Ovary (tissue), 9 donors: ENCODE data around the gene SPRY4. TPM values are rescaled to one million over a fixed set of nuclear protein-coding genes. Genes with fewer than 3 reads are reported as not detected.

ENCODE experiments used
- DNase-seq, 5 donors: peaks; one replicate each; pipeline ENCODE4 v3.0.0-alpha.2; 2019 to 2020
- H3K27ac ChIP-seq, 2 donors: fragments of 200-600 bp; one replicate each; pipeline versions ENCODE4 v1.5.1 to v1.8.0; 2019 to 2022
- H3K27me3 ChIP-seq: fragments of 200-600 bp; one replicate; pipeline ENCODE4 v1.8.0; 2022
- H3K36me3 ChIP-seq: fragments of 200-600 bp; sonication (generic); one replicate; pipeline ENCODE4 v1.5.1; 2019
- H3K4me1 ChIP-seq: one replicate; pipeline ENCODE4 v1.8.1; 2013; ENCODE audit warnings: mild to moderate bottlenecking, moderate library complexity; ENCODE audit not compliant: insufficient read depth
- H3K4me3 ChIP-seq: fragments of 200-600 bp; sonication (generic); one replicate; pipeline ENCODE4 v1.5.1; 2017
- H3K9me3 ChIP-seq, 2 donors: fragments of 200-600 bp in 1 of 2; sonication (generic) in 1 of 2; one replicate each; pipeline versions ENCODE4 v1.5.1 to v1.8.1; 2013 to 2019; ENCODE audit warnings: mild to moderate bottlenecking in 1 of 2, moderate library complexity in 1 of 2
- CTCF ChIP-seq, 3 donors: fragments of 450-650 bp in 2 of 3; fragments of 200-600 bp in 1 of 3; IDR thresholded peaks; one replicate each; pipeline versions ENCODE4 v1.5.1 to v1.8.0; 2016 to 2022; ENCODE audit warnings: antibody characterized with exemption in 3 of 3, mild to moderate bottlenecking in 1 of 3
- EP300 ChIP-seq: sonication (generic); formaldehyde crosslinking; IDR thresholded peaks from one replicate; pipeline ENCODE4 v1.6.1; 2017; ENCODE audit warnings: antibody characterized with exemption
- POLR2A ChIP-seq: fragments of 450-650 bp; IDR thresholded peaks from one replicate; pipeline ENCODE4 v1.6.1; 2017; ENCODE audit warnings: antibody characterized with exemption, mild to moderate bottlenecking, moderate library complexity
- whole genome bisulfite sequencing, 3 donors: extraction: QIAGEN DNeasy Blood & Tissue Kit in 1 of 3; methylation state at CpG; one replicate each; pipeline versions ENCODE4 v1.1.5 to v1.1.7; 2013 to 2017; 5-methylcytosine and 5-hydroxymethylcytosine counted together
- intact Hi-C, 4 donors: fragments of 100-400 bp; cut with DNase I; formaldehyde crosslinking; loops; one replicate each; pipeline versions ENCODE4 v1.11.0 to v1.15.1; 2022 to 2023
- polyA plus RNA-seq, 2 donors: library from polyadenylated mRNA; stranded (reverse); fragments of 200-250 nt in 1 of 2; fragments of 350-450 nt in 1 of 2; fragmentation: Illumina TruSeq in 1 of 2; extraction: RNeasy Lipid Tissue Mini Kit (QIAGEN cat#74804) in 1 of 2; gene quantifications; one replicate each; pipeline ENCODE4 v1.2.3, GENCODE V29; 2013 to 2014
- total RNA-seq, 7 donors: library from RNA; depleted of rRNA in 2 of 7; stranded (reverse); fragments of >200 nt in 2 of 7; fragmentation: NEBNext Ultra II Directional in 3 of 7; extraction: Animal tissue kit (Norgen Biotek cat#: 25700) in 3 of 7; gene quantifications; one replicate each; pipeline versions ENCODE4 v1.1.0 to v1.2.4, GENCODE V29; 2016 to 2023
- donor health status: DM: no; HTN: no; CAD: no; lungs with moderate emphysema.
- donor health status: DM: no; HTN: no; CAD: no.
- donor health status: Bipolar disorder and iron deficiency.
- donor health status: DM: yes; HTN: yes; CAD: no.
- donor health status: DM: no; HTN: no; CAD: no.
- donor health status: DM: yes; HTN: yes; CAD: no.

Gene SPRY4
- total and polyA plus RNA-seq, 9 donors = 1.9 to 15.9 (median 5.5) TPM

DNA sequence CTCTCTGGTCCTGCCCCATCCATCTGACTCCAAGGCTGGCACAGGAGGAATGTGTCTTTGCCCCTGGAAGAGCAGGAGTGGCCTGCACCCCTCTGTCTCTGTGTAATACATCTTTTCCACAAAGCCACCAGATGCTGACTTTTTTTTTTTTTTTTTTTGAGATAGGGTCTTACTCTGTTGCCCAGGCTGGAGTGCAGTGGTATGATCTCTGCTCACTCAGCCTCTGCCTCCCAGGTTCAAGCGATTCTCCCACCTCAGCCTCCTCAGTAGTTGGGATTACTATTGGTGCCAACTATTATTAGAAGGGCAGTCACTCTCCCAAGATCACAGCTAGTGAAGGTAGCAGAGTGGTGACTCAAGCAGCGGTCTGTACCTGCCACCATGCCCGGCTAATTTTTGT is 19.6 kb downstream of the SPRY4 start:
- intact Hi-C loops = no loop called here
- Histone ChIP-seq H3K27ac (no peak overlapping the region), H3K36me3 (no peaks in the 10 kb centered on the region)

GRCh38 chr5:142304013-142304701 is 20.7 kb downstream of the SPRY4 start:
- no peak for TF ChIP-seq POLR2A
- TF ChIP-seq CTCF (IDR thresholded peaks at IDR 0.05) = no peak
- no peak for TF ChIP-seq EP300
- H3K27ac ChIP-seq = no peak overlapping the region
- no peaks in the 10 kb centered on the region for H3K9me3 ChIP-seq
- 87 to 90% (median 87%) methylated on average over 14 of the region's 14 CpGs for WGBS, 3 donors
- no peaks in the 10 kb centered on the region for H3K27me3 ChIP-seq
- no peaks in the 10 kb centered on the region for H3K4me1 ChIP-seq
- H3K36me3 ChIP-seq = no peaks in the 10 kb centered on the region
- intact Hi-C loops = no loop called here
- no peak for DNase-seq
- H3K4me3 ChIP-seq = no peak overlapping the region

More for the DNA sequence above, 19.6 kb downstream of the SPRY4 start:
- TF ChIP-seq CTCF (IDR thresholded peaks at IDR 0.05) = no peak
- no peak for TF ChIP-seq EP300
- TF ChIP-seq POLR2A = no peak
- DNase-seq = no peak
- no peak overlapping the region for H3K4me3 ChIP-seq
- WGBS, 3 donors = 90 to 96% (median 96%) methylated on average over 3 of the region's 3 CpGs
- H3K4me1 ChIP-seq = no peaks in the 10 kb centered on the region
- no peaks in the 10 kb centered on the region for H3K9me3 ChIP-seq
- no peaks in the 10 kb centered on the region for H3K27me3 ChIP-seq

DNA sequence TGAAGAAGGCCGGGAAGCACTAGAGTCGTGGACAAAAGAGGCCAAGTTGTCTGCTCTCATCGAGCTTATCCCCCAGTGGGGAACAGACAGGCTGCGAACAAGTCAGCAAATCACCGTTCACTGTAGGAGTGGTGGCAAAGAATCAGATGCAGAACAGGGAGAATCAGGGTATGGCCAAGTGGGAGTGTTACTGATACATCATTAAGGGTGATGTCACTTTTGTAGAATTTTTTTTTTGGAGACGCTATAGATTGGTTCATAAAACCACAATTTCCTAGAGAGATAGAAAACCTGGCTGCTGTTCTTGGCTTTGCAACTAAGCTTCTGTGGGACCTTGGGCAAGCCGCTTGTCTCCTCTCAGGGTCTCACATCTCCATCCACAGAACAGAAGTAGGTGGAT is 21.3 kb downstream of the SPRY4 start:
- TF ChIP-seq EP300 (no peak), POLR2A (no peak), CTCF (IDR thresholded peaks at IDR 0.05) (no peak)
- H3K9me3 ChIP-seq = no peaks in the 10 kb centered on the region
- no peak overlapping the region for H3K4me3 ChIP-seq
- no peaks in the 10 kb centered on the region for H3K36me3 ChIP-seq
- 60 to 69% (median 66%) methylated on average over 7 of the region's 7 CpGs for WGBS, 3 donors
- H3K4me1 ChIP-seq = no peaks in the 10 kb centered on the region
- intact Hi-C loops = no loop called here
- DNase-seq = no peak
- no peaks in the 10 kb centered on the region for H3K27me3 ChIP-seq
- no peak overlapping the region for H3K27ac ChIP-seq

DNA sequence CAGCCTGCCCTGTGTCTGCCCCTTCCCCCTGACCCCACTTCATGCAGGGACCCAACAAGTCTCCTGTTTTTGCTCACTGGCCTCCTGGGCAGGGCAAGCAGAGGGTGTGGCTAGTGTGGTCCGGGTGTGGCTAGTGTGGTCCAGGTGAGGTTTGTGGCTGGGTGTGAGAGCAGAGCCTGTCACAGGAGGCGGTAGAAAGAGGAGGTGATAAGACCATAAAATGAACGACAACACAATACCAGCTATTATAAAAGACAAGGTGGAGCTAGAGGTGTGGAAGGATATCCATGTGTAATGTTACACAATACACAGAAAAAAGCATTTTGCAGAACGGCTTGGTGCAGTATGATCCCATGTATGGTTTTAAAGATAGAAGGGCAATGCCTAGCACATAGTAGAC is 23.3 kb downstream of the SPRY4 start:
- no peaks in the 10 kb centered on the region for H3K27me3 ChIP-seq
- no peaks in the 10 kb centered on the region for H3K36me3 ChIP-seq
- no peak overlapping the region for H3K4me3 ChIP-seq
- DNase-seq = no peak
- no peak overlapping the region for H3K27ac ChIP-seq
- H3K9me3 ChIP-seq = no peaks in the 10 kb centered on the region
- intact Hi-C loops = no loop called here
- TF ChIP-seq POLR2A (no peak), EP300 (no peak), CTCF (IDR thresholded peaks at IDR 0.05) (no peak)
- H3K4me1 ChIP-seq = no peaks in the 10 kb centered on the region
- 56 to 64% (median 63%) methylated on average over 4 of the region's 4 CpGs for WGBS, 3 donors
